Breast epithelium (tissue), 4 donors: ENCODE data around the gene IGIP. TPM values are rescaled to one million over a fixed set of nuclear protein-coding genes. Genes with fewer than 3 reads are reported as not detected.

Experiments used
- DNase-seq, 2 donors: peaks; one replicate each; pipeline ENCODE4 v3.0.0-alpha.2; 2019; ENCODE audit warnings: low spot score in 2 of 2
- H3K27ac ChIP-seq, 2 donors: fragments of 200-600 bp; sonication (generic) in 1 of 2; one replicate each; pipeline ENCODE4 v1.5.1; 2016 to 2019; ENCODE audit warnings: mild to moderate bottlenecking in 1 of 2
- H3K27me3 ChIP-seq, 2 donors: fragments of 200-600 bp; sonication (generic) in 1 of 2; one replicate each; pipeline versions ENCODE4 v1.5.1 to v1.6.0; 2017 to 2019; ENCODE audit warnings: control low read depth in 1 of 2, mild to moderate bottlenecking in 1 of 2
- H3K36me3 ChIP-seq: fragments of 200-600 bp; one replicate; pipeline ENCODE4 v1.5.1; 2019
- H3K4me1 ChIP-seq, 2 donors: fragments of 200-600 bp; sonication (generic); one replicate each; pipeline ENCODE4 v1.5.1; 2016 to 2019; ENCODE audit warnings: control low read depth in 1 of 2
- H3K4me3 ChIP-seq, 3 donors: fragments of 200-600 bp; sonication (generic); 1 replicate in 2 of 3; 2 replicates in 1 of 3; pipeline ENCODE4 v1.5.1; 2016 to 2019; ENCODE audit warnings: mild to moderate bottlenecking in 3 of 3, moderate library complexity in 2 of 3
- H3K9me3 ChIP-seq, 2 donors: fragments of 200-600 bp; sonication (generic) in 1 of 2; one replicate each; pipeline ENCODE4 v1.5.1; 2016 to 2019; ENCODE audit warnings: control low read depth in 1 of 2
- POLR2A ChIP-seq: fragments of 450-650 bp; IDR thresholded peaks from one replicate; pipeline ENCODE4 v1.6.1; 2016; ENCODE audit warnings: antibody characterized with exemption, mild to moderate bottlenecking, moderate library complexity
- POLR2AphosphoS5 ChIP-seq, 3 donors: sonication (generic); formaldehyde crosslinking; IDR thresholded peaks; one replicate each; pipeline ENCODE4 v1.6.1; 2017; ENCODE audit warnings: antibody characterized with exemption in 3 of 3
- intact Hi-C: fragments of 100-400 bp; cut with DNase I; formaldehyde crosslinking; loops from one replicate; pipeline ENCODE4 v1.15.1; 2023; ENCODE audit warnings: low total_unique reads
- total RNA-seq, 3 donors: library from RNA; depleted of rRNA; stranded (reverse); fragments of >200 nt; gene quantifications; one replicate each; pipeline ENCODE4 v1.1.0, GENCODE V29; 2016
- TF ChIP-seq, protein P1 (sequence below), 3 donors: fragments of 450-650 bp; IDR thresholded peaks; one replicate each; pipeline ENCODE4 v1.5.1; 2016 to 2017; ENCODE audit warnings: antibody characterized with exemption in 3 of 3, mild to moderate bottlenecking in 3 of 3, moderate library complexity in 3 of 3

IGIP gene
- total RNA-seq = 10 to 100 TPM; 19.0 to 23.1 (median 21.8) TPM

DNA sequence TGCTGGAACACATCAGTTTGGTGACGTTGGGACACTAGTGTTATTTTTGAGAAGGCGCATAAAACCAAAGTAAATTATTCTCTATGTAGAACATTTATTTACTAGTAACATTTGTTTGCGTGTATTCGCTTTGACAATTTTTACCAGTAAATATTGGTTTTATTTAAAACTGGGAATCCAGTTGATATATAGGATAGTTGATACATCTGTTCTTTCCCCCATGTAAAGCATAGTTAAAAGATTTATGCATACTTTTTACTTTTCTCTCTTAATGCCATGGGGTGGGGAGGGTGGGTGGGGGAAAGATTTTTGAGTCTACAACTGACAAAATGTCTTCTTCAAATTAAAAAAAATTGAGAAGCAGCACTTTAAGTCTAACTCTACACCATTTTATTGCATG is at the start of gene IGIP:
Gene IGIP (plus strand): TSS at position 301 of the 400 bp plus-strand sequence. CDS start 2,540 bp downstream, outside the sequence.
- H3K4me3 ChIP-seq = no peak within 1 kb of the TSS
- no peaks in the 10 kb centered on the region for H3K36me3 ChIP-seq
- H3K9me3 ChIP-seq = no peaks in the 10 kb centered on the region
- H3K27ac ChIP-seq = no peak within 1 kb of the TSS
- H3K4me1 ChIP-seq = no peaks in the 10 kb centered on the region
- intact Hi-C loops = no loop called here
- H3K27me3 ChIP-seq = no peaks in the 10 kb centered on the region
- DNase-seq = no peak
- TF ChIP-seq POLR2AphosphoS5 (IDR thresholded peaks at IDR 0.05) (no peak), POLR2A (no peak)
- TF ChIP-seq, protein P1, sequence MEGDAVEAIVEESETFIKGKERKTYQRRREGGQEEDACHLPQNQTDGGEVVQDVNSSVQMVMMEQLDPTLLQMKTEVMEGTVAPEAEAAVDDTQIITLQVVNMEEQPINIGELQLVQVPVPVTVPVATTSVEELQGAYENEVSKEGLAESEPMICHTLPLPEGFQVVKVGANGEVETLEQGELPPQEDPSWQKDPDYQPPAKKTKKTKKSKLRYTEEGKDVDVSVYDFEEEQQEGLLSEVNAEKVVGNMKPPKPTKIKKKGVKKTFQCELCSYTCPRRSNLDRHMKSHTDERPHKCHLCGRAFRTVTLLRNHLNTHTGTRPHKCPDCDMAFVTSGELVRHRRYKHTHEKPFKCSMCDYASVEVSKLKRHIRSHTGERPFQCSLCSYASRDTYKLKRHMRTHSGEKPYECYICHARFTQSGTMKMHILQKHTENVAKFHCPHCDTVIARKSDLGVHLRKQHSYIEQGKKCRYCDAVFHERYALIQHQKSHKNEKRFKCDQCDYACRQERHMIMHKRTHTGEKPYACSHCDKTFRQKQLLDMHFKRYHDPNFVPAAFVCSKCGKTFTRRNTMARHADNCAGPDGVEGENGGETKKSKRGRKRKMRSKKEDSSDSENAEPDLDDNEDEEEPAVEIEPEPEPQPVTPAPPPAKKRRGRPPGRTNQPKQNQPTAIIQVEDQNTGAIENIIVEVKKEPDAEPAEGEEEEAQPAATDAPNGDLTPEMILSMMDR (IDR thresholded peaks at IDR 0.05) = no peak

- TF ChIP-seq POLR2AphosphoS5 (IDR thresholded peaks at IDR 0.05) = no peak
- TF ChIP-seq POLR2A = no peak
- TF ChIP-seq, protein P1 (IDR thresholded peaks at IDR 0.05) = no peak
- H3K36me3 ChIP-seq = no peaks in the 10 kb centered on the region
- intact Hi-C loops = loop anchor here (5.0 kb wide), 1 partner anchor 76 kb away; no protein-coding TSS in a partner anchor
Observed at GRCh38 chr5:140076142-140076541, 49.6 kb upstream of the IGIP start.

GRCh38 chr5:140076788-140077187 is 48.9 kb upstream of the IGIP start:
- DNase-seq = no peak
- Histone ChIP-seq H3K36me3 (no peaks in the 10 kb centered on the region), H3K27me3 (no peaks in the 10 kb centered on the region), H3K4me3 (no peak overlapping the region), H3K9me3 (no peaks in the 10 kb centered on the region), H3K27ac (no peak overlapping the region), H3K4me1 (no peaks in the 10 kb centered on the region)
- TF ChIP-seq POLR2A (no peak), POLR2AphosphoS5 (IDR thresholded peaks at IDR 0.05) (no peak)
- TF ChIP-seq, protein P1 (IDR thresholded peaks at IDR 0.05) = no peak
- intact Hi-C loops = loop anchor here (5.0 kb wide), 1 partner anchor 76 kb away; no protein-coding TSS in a partner anchor

More at GRCh38 chr5:140076142-140076541, 49.6 kb upstream of the IGIP start:
- no peak for DNase-seq
- Histone ChIP-seq H3K27ac (no peak overlapping the region), H3K27me3 (no peaks in the 10 kb centered on the region), H3K4me1 (no peaks in the 10 kb centered on the region), H3K9me3 (no peaks in the 10 kb centered on the region), H3K4me3 (no peak overlapping the region)

DNA sequence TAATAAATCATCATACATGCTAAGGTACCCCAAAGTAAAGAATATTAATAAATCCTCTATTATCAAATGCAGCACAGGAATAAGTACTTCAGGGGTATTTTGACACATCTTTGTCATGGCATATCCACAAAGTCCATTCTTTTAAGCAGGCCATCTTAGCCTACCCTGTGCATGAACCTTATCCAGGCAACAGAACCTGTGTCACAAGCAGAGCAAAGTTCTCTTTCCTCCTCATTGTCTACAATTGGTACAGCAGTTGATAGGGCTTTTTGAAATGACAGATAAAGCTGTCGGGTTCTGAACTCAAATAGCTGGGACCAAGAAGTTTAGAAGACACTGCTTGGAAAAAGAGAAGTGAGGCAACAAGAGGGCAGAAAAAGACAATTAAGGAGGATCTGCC is 42.6 kb upstream of the IGIP start:
- no peaks in the 10 kb centered on the region for H3K36me3 ChIP-seq
- TF ChIP-seq, protein P1 (IDR thresholded peaks at IDR 0.05) = no peak
- TF ChIP-seq POLR2A = no peak
- no peak for TF ChIP-seq POLR2AphosphoS5 (IDR thresholded peaks at IDR 0.05)
- no peaks in the 10 kb centered on the region for H3K27me3 ChIP-seq
- no peaks in the 10 kb centered on the region for H3K4me1 ChIP-seq
- no peak overlapping the region for H3K4me3 ChIP-seq
- no peaks in the 10 kb centered on the region for H3K9me3 ChIP-seq
- intact Hi-C loops = no loop called here
- no peak overlapping the region for H3K27ac ChIP-seq
- no peak for DNase-seq

GRCh38 chr5:140083650-140084049 is 42.1 kb upstream of the IGIP start:
- intact Hi-C loops = no loop called here
- TF ChIP-seq POLR2AphosphoS5 (IDR thresholded peaks at IDR 0.05) (no peak), POLR2A (no peak)
- TF ChIP-seq, protein P1 (IDR thresholded peaks at IDR 0.05) = no peak
- DNase-seq = no peak

More at GRCh38 chr5:140083650-140084049, 42.1 kb upstream of the IGIP start:
- Histone ChIP-seq H3K9me3 (no peaks in the 10 kb centered on the region), H3K4me3 (no peak overlapping the region), H3K36me3 (no peaks in the 10 kb centered on the region), H3K4me1 (no peaks in the 10 kb centered on the region), H3K27me3 (no peaks in the 10 kb centered on the region), H3K27ac (no peak overlapping the region)
